Omental fat pad (tissue), 4 donors: ENCODE results near the gene PRELID3B. TPM values are rescaled to one million over a fixed set of nuclear protein-coding genes. Genes with fewer than 3 reads are reported as not detected.

ENCODE experiments used
- ATAC-seq: fragments of 150-250 bp; one replicate; pipeline ENCODE4 v1.9.1; 2016; ENCODE audit warnings: mild to moderate bottlenecking, moderate library complexity; ENCODE audit not compliant: low FRiP score
- DNase-seq: peaks from one replicate; pipeline ENCODE4 v3.0.0-alpha.2; 2019; ENCODE audit warnings: low spot score
- CTCF ChIP-seq, 3 donors: fragments of 450-650 bp; IDR thresholded peaks; one replicate each; pipeline ENCODE4 v1.5.1; 2016 to 2017; ENCODE audit warnings: antibody characterized with exemption in 3 of 3, mild to moderate bottlenecking in 3 of 3, moderate library complexity in 2 of 3
- total RNA-seq, 4 donors: library from RNA; depleted of rRNA; stranded (reverse); fragments of >200 nt; gene quantifications; one replicate each; pipeline ENCODE4 v1.1.0, GENCODE V29; 2016

Gene PRELID3B
- total RNA-seq, 4 donors from 2014 or later, result 33.1 to 71.1 (median 51.2) TPM

GRCh38 chr20:58996226-58996611 is 46.4 kb downstream of the PRELID3B start:
- TF ChIP-seq CTCF (IDR thresholded peaks at IDR 0.05), result no peak
- DNase-seq, result no peak
- no peak for ATAC-seq

GRCh38 chr20:58995461-58996225 is 46.9 kb downstream of the PRELID3B start:
- DNase-seq, result no peak
- no peak for ATAC-seq
- no peak for TF ChIP-seq CTCF (IDR thresholded peaks at IDR 0.05)

GRCh38 chr20:58994390-58995159 is 48.0 kb downstream of the PRELID3B start:
- TF ChIP-seq CTCF (IDR thresholded peaks at IDR 0.05), result no peak
- no peak for DNase-seq
- no peak for ATAC-seq

- ATAC-seq (no peak), DNase-seq (no peak)
- TF ChIP-seq CTCF (IDR thresholded peaks at IDR 0.05), result no peak
Observed at GRCh38 chr20:58993332-58994248, 49.0 kb downstream of the PRELID3B start.

- ATAC-seq (no peak), DNase-seq (no peak)
Observed at GRCh38 chr20:58992911-58993310, 49.7 kb downstream of the PRELID3B start.

More at GRCh38 chr20:58992911-58993310, 49.7 kb downstream of the PRELID3B start:
- no peak for TF ChIP-seq CTCF (IDR thresholded peaks at IDR 0.05)
